ENCODE data around the gene MYBPH. TPM values are rescaled to one million over a fixed set of nuclear protein-coding genes. Genes with fewer than 3 reads are reported as not detected.

Gene MYBPH
- total RNA-seq, 1 experiment from 2014 or later, result not detected

- Histone ChIP-seq H2BK15ac (ENCODE audit: low read depth, low read length) (no peak overlapping the region), H4K91ac (ENCODE audit: insufficient read length, low read depth, low read length) (no peak overlapping the region), H3K23me2 (ENCODE audit: insufficient read length, low read depth, low read length, poor library complexity, severe bottlenecking) (no peaks in the 10 kb centered on the region), H3K4me1 (ENCODE audit: insufficient read depth, low read length) (no peaks in the 10 kb centered on the region), H3K14ac (ENCODE audit: insufficient read depth, low read length) (no peak overlapping the region), H2AFZ (ENCODE audit: low read length) (no peak overlapping the region), H4K8ac (replicated peaks; ENCODE audit: insufficient read length, low read depth, low read length) (no peak overlapping the region), H3K4ac (ENCODE audit: low read depth, low read length) (no peak overlapping the region), H4K5ac (ENCODE audit: insufficient read length, low read depth, low read length) (no peak overlapping the region), H3K9ac (ENCODE audit: extremely low read depth, insufficient read length, low read length) (no peak overlapping the region), H3K79me2 (ENCODE audit: insufficient read depth, low read length) (no peaks in the 10 kb centered on the region), H3K56ac (ENCODE audit: insufficient read length, low read depth, low read length) (no peak overlapping the region), H3K27ac (ENCODE audit: insufficient read length, low read depth, low read length) (no peak overlapping the region), H2BK120ac (ENCODE audit: low read depth, low read length, poor library complexity, severe bottlenecking) (no peak overlapping the region), H3K23ac (ENCODE audit: insufficient read length, low read depth, low read length) (no peak overlapping the region), H2AK5ac (ENCODE audit: insufficient read length, low read length) (no peak overlapping the region), H3K4me2 (ENCODE audit: insufficient read depth, insufficient read length, low read length) (no peak overlapping the region), H2BK20ac (ENCODE audit: low read depth, low read length, poor library complexity, severe bottlenecking) (no peak overlapping the region), H3K18ac (ENCODE audit: insufficient read length, low read depth, low read length) (no peak overlapping the region), H3K27me3 (ENCODE audit: insufficient read depth, low read length) (no peaks in the 10 kb centered on the region), H4K20me1 (ENCODE audit: control insufficient read depth, insufficient read depth, insufficient read length) (no peaks in the 10 kb centered on the region), H2BK12ac (ENCODE audit: insufficient read length, low read depth, low read length) (no peak overlapping the region), H3K79me1 (ENCODE audit: insufficient read depth, low read depth, low read length, poor library complexity, severe bottlenecking) (no peaks in the 10 kb centered on the region), H2BK5ac (ENCODE audit: insufficient read length, low read length) (no peak overlapping the region), H3T11ph (ENCODE audit: low read length) (no peak overlapping the region), H3K9me3 (ENCODE audit: control insufficient read depth, low read depth, low read length) (no peaks in the 10 kb centered on the region)
- Mint-ChIP-seq H3K4me3 (no peak overlapping the region), H3K4me1 (peaks cover 32 to 34% of the 10 kb centered on the region in 2 experiments), H3K27me3 (ENCODE audit: low read depth) (peaks cover 1% of the 10 kb centered on the region; the same call in 1 of the 2 replicates), H3K36me3 (ENCODE audit: insufficient read depth in 1 of 3, low read depth in 3 of 3) (no peaks in the 10 kb centered on the region), H3K27ac (no peak overlapping the region), H3K9me3 (no peaks in the 10 kb centered on the region)
- no peak for TF ChIP-seq CTCF (conservative IDR thresholded peaks at IDR 0.05)
- no CpG with 5 or more reads among the region's 9 CpGs for WGBS (ENCODE audit: extremely low coverage, insufficient read length, low lambda C conversion rate)
- DNase-seq, result no peak
Measured at GRCh38 chr1:203175827-203176241, 208 bp upstream of the MYBPH start.

All from H9 (cell line).